CD4-positive, CD25-positive, alpha-beta regulatory T cell (primary cell): ENCODE measurements around the gene SLC6A13. TPM values are rescaled to one million over a fixed set of nuclear protein-coding genes. Genes with fewer than 3 reads are reported as not detected.

Experiments
- ATAC-seq, 2 donors: fragments of 150-1000 bp; cut with Tn5 transposase; one replicate each; pipeline ENCODE4 v1.10.0; 2021; ENCODE audit warnings: low read depth in 2 of 2, moderate number of reproducible peaks in 2 of 2, moderate library complexity in 1 of 2
- DNase-seq, 3 donors: peaks; one replicate each; pipeline versions ENCODE4 v3.0.0 to v3.0.0-alpha.2; 2012 to 2022; ENCODE audit warnings: mixed read lengths in 1 of 3
- H3K27ac ChIP-seq: one replicate; pipeline ENCODE4 v1.7.0; 2013; ENCODE audit warnings: mild to moderate bottlenecking, low read length; ENCODE audit not compliant: insufficient read depth, poor library complexity, severe bottlenecking
- H3K27me3 ChIP-seq: one replicate; pipeline ENCODE4 v1.7.0; 2013; ENCODE audit warnings: low read length; ENCODE audit not compliant: control insufficient read depth, insufficient read depth
- H3K36me3 ChIP-seq: one replicate; pipeline ENCODE4 v1.7.0; 2013; ENCODE audit warnings: mild to moderate bottlenecking, low read length, moderate library complexity; ENCODE audit not compliant: control insufficient read depth, insufficient read depth
- H3K4me1 ChIP-seq: 2 replicates; pipeline ENCODE4 v1.7.0; 2013; ENCODE audit warnings: mild to moderate bottlenecking, low read length; ENCODE audit not compliant: insufficient read depth, control insufficient read depth, poor library complexity, severe bottlenecking
- H3K4me3 ChIP-seq: one replicate; pipeline ENCODE4 v1.7.0; 2013; ENCODE audit warnings: low read depth, mild to moderate bottlenecking, low read length, moderate library complexity
- H3K9me3 ChIP-seq, 2 experiments: 1 replicate in 1 of 2; 2 replicates in 1 of 2; pipeline ENCODE4 v1.7.0; 2013; ENCODE audit warnings: low read length in 2 of 2, mild to moderate bottlenecking in 1 of 2, moderate library complexity in 1 of 2; ENCODE audit not compliant: control insufficient read depth in 2 of 2
- H3K27ac Mint-ChIP-seq, 3 donors: one replicate each; pipeline ENCODE4 v1.8.0; 2020 to 2022; ENCODE audit warnings: mild to moderate bottlenecking in 3 of 3, mixed read lengths in 3 of 3, moderate library complexity in 2 of 3
- H3K27me3 Mint-ChIP-seq: one replicate; pipeline ENCODE4 v1.8.0; 2022; ENCODE audit warnings: mild to moderate bottlenecking, mixed read lengths
- H3K36me3 Mint-ChIP-seq: one replicate; pipeline ENCODE4 v1.8.0; 2020; ENCODE audit warnings: mixed read lengths
- H3K4me1 Mint-ChIP-seq, 4 donors: one replicate each; pipeline ENCODE4 v1.8.0; 2020 to 2022; ENCODE audit warnings: mixed read lengths in 4 of 4, mild to moderate bottlenecking in 1 of 4
- H3K4me3 Mint-ChIP-seq, 4 donors: one replicate each; pipeline ENCODE4 v1.8.0; 2020 to 2022; ENCODE audit warnings: mild to moderate bottlenecking in 4 of 4, mixed read lengths in 4 of 4, moderate library complexity in 3 of 4
- H3K9me3 Mint-ChIP-seq, 7 donors: one replicate each; pipeline ENCODE4 v1.8.0; 2020 to 2022; ENCODE audit warnings: mixed read lengths in 7 of 7, mild to moderate bottlenecking in 3 of 7, moderate library complexity in 2 of 7
- polyA plus RNA-seq, 4 donors: library from polyadenylated mRNA; unstranded; fragments of 300-500 nt; fragmentation: Illumina TruSeq; gene quantifications; one replicate each; pipeline ENCODE4 v1.2.3, GENCODE V29; 2021
- total RNA-seq: library from RNA; stranded (reverse); gene quantifications from one replicate; pipeline ENCODE4 v1.2.3, GENCODE V29; 2022

Gene SLC6A13
- total and polyA plus RNA-seq, 5 donors from 2014 or later, result 0.49 TPM; not detected in 4

DNA sequence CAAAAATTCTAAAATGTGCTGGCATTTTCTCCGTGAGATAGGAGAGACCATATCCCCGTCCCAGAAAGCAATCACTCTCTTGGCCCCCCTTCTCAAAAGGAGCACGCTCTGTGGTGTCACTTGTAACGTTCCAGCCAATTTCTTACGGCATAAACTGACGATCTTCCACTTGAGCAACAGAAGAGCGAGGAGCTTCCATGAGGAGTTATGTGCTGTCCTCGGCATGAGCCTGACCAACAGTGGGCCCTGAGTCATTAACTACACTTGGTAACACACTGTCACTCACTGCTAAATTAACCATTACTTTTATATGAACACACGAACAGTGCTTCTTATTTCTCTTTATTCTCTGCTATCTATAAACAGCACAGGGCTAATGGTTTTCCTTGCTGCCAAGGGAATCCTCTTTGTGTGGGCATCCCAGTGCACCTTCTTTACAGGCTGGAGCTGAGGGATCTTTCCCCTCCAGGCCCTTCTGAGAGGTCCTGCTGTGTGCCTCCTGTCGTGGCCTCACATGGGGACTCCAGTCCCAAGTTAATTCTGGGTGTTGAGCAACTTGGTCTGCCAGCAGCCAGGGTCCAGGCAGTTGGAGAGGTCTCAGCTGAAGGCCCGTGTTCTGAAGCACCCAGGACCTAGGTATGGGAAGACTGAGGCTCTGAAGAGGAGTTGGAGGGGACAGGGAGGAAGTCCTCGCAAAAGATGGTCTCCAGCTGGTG is 9.4 kb downstream of the SLC6A13 start:
- Histone ChIP-seq H3K9me3 (peaks cover 2 to 6% of the 10 kb centered on the region in 2 experiments), H3K27ac (no peak overlapping the region), H3K27me3 (no peaks in the 10 kb centered on the region), H3K4me3 (no peak overlapping the region), H3K36me3 (no peaks in the 10 kb centered on the region), H3K4me1 (no peaks in the 10 kb centered on the region)
- Mint-ChIP-seq H3K27ac (no peak overlapping the region), H3K36me3 (peaks cover 4% of the 10 kb centered on the region), H3K4me3 (no peak overlapping the region), H3K9me3 (peaks cover 0 to 4% (median 0%) of the 10 kb centered on the region in 7 donors), H3K27me3 (peaks cover 27% of the 10 kb centered on the region), H3K4me1 (no peaks in the 10 kb centered on the region)
- no peak for ATAC-seq
- no peak for DNase-seq

DNA sequence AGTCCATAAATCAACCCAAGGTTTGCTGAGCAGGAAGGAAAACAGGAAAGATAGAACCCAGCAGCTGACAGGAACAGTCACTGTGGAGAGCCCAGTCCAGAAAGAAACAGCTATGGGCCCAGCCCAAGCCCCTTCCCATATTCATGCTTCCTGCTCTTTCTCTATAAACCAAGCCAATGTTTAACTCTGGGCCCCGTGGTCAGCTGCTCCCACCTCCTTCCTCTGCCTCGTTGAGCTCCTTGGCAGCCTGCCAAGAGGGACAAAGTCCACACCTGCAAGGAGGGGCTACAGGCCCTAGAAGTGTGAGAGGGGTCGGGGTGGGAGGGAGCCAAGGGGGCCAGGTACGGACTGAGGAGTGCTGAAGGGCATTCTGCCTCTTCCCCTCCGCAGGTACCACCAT is 10.0 kb downstream of the SLC6A13 start:
- ATAC-seq (no peak), DNase-seq (no peak)
- H3K27me3 Mint-ChIP-seq, result peaks cover 24% of the 10 kb centered on the region

DNA sequence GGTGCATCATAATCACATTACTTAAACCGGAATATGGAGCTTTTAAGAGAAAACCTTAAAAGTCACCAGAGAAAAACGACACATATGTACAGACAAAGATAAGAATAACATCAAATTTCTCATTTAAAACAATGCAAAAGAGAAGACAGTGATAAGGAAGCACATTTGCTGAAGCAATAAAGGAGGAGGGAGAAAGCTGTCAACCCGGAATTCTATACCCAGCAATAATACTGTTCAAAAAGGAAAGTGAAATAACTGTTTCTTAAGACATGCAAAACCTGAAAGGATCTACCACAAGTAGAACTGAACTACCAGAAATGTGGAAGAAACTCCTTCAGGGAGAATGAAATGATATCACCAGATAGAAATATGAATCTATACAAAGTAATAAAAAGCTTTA is 15.4 kb downstream of the SLC6A13 start:
- Histone ChIP-seq H3K4me1 (no peaks in the 10 kb centered on the region), H3K9me3 (peaks cover 21 to 22% of the 10 kb centered on the region in 2 experiments), H3K27me3 (peaks cover 4% of the 10 kb centered on the region), H3K36me3 (no peaks in the 10 kb centered on the region), H3K27ac (no peak overlapping the region), H3K4me3 (no peak overlapping the region)
- Mint-ChIP-seq H3K27ac (no peak overlapping the region), H3K4me1 (no peaks in the 10 kb centered on the region), H3K27me3 (peaks cover 12% of the 10 kb centered on the region), H3K4me3 (no peak overlapping the region), H3K36me3 (peaks cover 4% of the 10 kb centered on the region), H3K9me3 (peaks cover 0 to 12% (median 10%) of the 10 kb centered on the region in 7 donors)
- ATAC-seq, result no peak
- DNase-seq, result no peak

More for the DNA sequence above, 10.0 kb downstream of the SLC6A13 start:
- Histone ChIP-seq H3K36me3 (no peaks in the 10 kb centered on the region), H3K4me1 (no peaks in the 10 kb centered on the region), H3K27me3 (no peaks in the 10 kb centered on the region), H3K9me3 (peaks cover 9 to 11% of the 10 kb centered on the region in 2 experiments), H3K4me3 (no peak overlapping the region), H3K27ac (no peak overlapping the region)
- H3K9me3 Mint-ChIP-seq, result peaks cover 0 to 7% (median 0%) of the 10 kb centered on the region in 7 donors
- H3K27ac Mint-ChIP-seq, result no peak overlapping the region
- H3K4me1 Mint-ChIP-seq, result no peaks in the 10 kb centered on the region
- H3K36me3 Mint-ChIP-seq, result peaks cover 4% of the 10 kb centered on the region
- no peak overlapping the region for H3K4me3 Mint-ChIP-seq

DNA sequence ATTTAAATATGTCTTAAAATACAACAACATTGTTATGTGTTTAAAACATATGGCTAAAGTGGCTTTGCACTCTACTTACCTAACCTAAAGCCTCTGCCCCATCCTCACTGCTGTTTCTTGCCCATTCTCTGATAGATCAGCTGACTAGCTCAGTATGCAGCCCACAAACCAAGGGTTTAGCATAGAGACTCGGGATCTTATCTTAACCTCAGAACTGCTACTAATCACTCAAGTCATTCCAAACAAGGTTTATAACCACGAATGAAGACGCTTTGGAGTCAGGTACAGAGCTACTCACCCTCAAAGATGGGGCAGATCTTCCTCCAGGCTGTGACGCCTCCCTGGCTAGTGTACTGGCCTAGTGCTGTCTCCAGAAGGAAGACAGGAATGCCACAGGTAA is 19.3 kb downstream of the SLC6A13 start:
- H3K36me3 Mint-ChIP-seq, result peaks cover 4% of the 10 kb centered on the region
- H3K4me3 Mint-ChIP-seq, result no peak overlapping the region
- peaks cover 17 to 21% of the 10 kb centered on the region in 2 experiments for H3K9me3 ChIP-seq
- ATAC-seq (no peak), DNase-seq (no peak)
- no peaks in the 10 kb centered on the region for H3K4me1 Mint-ChIP-seq
- no peak overlapping the region for H3K27ac Mint-ChIP-seq
- no peak overlapping the region for H3K4me3 ChIP-seq
- no peaks in the 10 kb centered on the region for H3K36me3 ChIP-seq
- no peaks in the 10 kb centered on the region for H3K4me1 ChIP-seq
- peaks cover 5% of the 10 kb centered on the region for H3K27me3 Mint-ChIP-seq
- no peak overlapping the region for H3K27ac ChIP-seq
- H3K9me3 Mint-ChIP-seq, result peaks cover 0 to 14% (median 8%) of the 10 kb centered on the region in 7 donors
- peaks cover 4% of the 10 kb centered on the region for H3K27me3 ChIP-seq

DNA sequence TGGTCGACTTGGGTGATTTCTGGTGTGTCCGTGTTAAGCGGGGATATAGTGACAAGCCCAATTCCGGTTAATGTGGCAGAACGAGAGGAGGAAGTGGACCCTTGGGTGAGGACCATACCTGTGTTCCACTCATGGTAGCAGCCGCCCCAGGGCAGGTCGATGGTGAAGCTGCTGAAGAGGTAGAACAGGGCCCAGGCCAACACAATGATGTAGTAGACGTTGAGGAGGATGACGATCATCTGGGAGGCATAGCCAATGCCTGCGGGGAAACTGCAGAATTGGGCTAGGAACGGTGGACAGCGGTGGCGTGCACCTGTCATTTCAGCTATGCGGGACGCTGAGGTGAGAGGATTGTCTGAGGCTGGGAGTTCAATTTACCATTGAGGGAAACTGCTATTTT is 20.1 kb downstream of the SLC6A13 start:
- Mint-ChIP-seq H3K27ac (no peak overlapping the region), H3K4me3 (no peak overlapping the region), H3K9me3 (peaks cover 0 to 14% (median 5%) of the 10 kb centered on the region in 7 donors), H3K4me1 (no peaks in the 10 kb centered on the region), H3K27me3 (no peaks in the 10 kb centered on the region), H3K36me3 (peaks cover 4% of the 10 kb centered on the region)
- peaks cover 10 to 12% of the 10 kb centered on the region in 2 experiments for H3K9me3 ChIP-seq
- no peaks in the 10 kb centered on the region for H3K36me3 ChIP-seq
- H3K27me3 ChIP-seq, result peaks cover 4% of the 10 kb centered on the region
- ATAC-seq (no peak), DNase-seq (no peak)
- H3K4me3 ChIP-seq, result no peak overlapping the region
- H3K27ac ChIP-seq, result no peak overlapping the region
- no peaks in the 10 kb centered on the region for H3K4me1 ChIP-seq

DNA sequence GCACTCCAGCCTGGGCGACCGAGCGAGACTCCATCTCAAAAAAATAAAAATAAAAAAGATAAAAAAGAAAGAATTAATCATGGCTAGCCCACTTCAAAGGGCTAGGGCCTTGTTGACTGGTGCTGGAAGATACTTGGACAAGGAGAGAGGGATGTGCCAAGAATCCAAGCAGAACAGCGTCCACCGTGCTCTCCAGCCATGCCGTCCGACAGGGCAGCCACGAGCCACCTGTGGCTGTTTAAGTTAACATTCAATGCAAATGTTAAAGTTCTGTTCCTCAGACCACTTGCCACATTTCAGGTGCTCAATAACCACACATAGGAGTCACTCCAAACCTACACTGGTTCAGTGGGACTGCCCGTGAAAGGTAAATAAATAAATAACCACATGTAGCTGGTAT is 21.4 kb downstream of the SLC6A13 start:
- Histone ChIP-seq H3K4me1 (no peaks in the 10 kb centered on the region), H3K9me3 (peaks cover 1 to 7% of the 10 kb centered on the region in 2 experiments), H3K4me3 (no peak overlapping the region), H3K27me3 (peaks cover 4% of the 10 kb centered on the region), H3K36me3 (no peaks in the 10 kb centered on the region), H3K27ac (no peak overlapping the region)
- Mint-ChIP-seq H3K9me3 (peaks cover 0 to 11% (median 5%) of the 10 kb centered on the region in 7 donors), H3K36me3 (peaks cover 4% of the 10 kb centered on the region), H3K27me3 (no peaks in the 10 kb centered on the region), H3K27ac (no peak overlapping the region), H3K4me1 (no peaks in the 10 kb centered on the region), H3K4me3 (no peak overlapping the region)
- DNase-seq, result no peak
- no peak for ATAC-seq

DNA sequence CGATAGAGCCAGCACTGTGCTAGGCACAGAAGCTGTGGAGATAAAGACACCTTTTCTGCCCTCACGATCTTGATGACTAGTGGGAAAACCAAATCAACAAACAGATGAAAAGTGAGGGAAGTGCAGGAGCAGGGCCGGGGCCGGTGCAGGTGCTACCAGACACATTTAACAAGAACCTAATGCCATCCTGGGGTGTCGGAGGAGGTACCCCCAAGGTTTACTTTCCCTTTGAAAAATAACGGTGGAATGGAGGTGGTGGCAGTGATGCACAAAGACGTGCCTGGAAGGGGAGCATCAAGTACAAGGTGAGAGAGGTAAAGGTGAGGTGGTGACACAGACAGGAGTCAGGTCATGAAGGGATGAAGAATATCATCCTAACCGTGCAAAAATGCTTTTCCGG is 22.1 kb downstream of the SLC6A13 start:
- Histone ChIP-seq H3K4me3 (no peak overlapping the region), H3K9me3 (peaks cover 0 to 6% of the 10 kb centered on the region in 2 experiments), H3K36me3 (no peaks in the 10 kb centered on the region), H3K27me3 (peaks cover 4% of the 10 kb centered on the region), H3K27ac (no peak overlapping the region), H3K4me1 (no peaks in the 10 kb centered on the region)
- Mint-ChIP-seq H3K27ac (no peak overlapping the region), H3K4me3 (no peak overlapping the region), H3K27me3 (no peaks in the 10 kb centered on the region), H3K4me1 (no peaks in the 10 kb centered on the region), H3K36me3 (peaks cover 4% of the 10 kb centered on the region), H3K9me3 (peaks cover 2 to 17% (median 10%) of the 10 kb centered on the region in 7 donors)
- no peak for DNase-seq
- no peak for ATAC-seq
